ENCODE measurements around the gene MYO5B.

MYO5B gene

DNA sequence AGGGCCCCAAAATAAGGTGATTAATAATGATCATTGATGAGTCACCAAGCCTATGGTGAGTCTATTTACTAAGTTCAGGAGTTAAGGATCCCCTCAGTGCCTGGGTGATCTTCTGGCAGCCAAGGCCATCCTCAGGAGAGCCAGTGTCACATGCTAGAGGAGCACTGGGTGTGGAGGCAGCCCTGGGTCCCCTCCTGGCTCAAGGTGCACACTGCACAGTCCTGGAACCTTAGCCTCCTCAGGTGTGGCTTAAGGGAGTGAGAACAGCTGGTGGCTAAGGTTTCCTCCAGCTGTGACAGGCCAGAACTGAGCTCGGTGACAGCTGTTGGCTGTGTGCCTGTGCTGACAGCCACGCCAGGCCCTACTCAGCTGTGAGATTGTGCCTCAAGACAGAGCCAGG is 329.5 kb downstream of the MYO5B start:
- TF ChIP-seq EZH2phosphoT487 (IDR thresholded peaks at IDR 0.05; ENCODE audit: borderline replicate concordance, low read length), result no peak
- TF ChIP-seq, protein P1, sequence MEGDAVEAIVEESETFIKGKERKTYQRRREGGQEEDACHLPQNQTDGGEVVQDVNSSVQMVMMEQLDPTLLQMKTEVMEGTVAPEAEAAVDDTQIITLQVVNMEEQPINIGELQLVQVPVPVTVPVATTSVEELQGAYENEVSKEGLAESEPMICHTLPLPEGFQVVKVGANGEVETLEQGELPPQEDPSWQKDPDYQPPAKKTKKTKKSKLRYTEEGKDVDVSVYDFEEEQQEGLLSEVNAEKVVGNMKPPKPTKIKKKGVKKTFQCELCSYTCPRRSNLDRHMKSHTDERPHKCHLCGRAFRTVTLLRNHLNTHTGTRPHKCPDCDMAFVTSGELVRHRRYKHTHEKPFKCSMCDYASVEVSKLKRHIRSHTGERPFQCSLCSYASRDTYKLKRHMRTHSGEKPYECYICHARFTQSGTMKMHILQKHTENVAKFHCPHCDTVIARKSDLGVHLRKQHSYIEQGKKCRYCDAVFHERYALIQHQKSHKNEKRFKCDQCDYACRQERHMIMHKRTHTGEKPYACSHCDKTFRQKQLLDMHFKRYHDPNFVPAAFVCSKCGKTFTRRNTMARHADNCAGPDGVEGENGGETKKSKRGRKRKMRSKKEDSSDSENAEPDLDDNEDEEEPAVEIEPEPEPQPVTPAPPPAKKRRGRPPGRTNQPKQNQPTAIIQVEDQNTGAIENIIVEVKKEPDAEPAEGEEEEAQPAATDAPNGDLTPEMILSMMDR (IDR thresholded peaks at IDR 0.05; ENCODE audit: low read depth, low read length, poor library complexity, severe bottlenecking), result no peak
- Histone ChIP-seq H3K9me2 (replicated peaks; ENCODE audit: control insufficient read depth, low read length) (no peaks in the 10 kb centered on the region), H3K27me3 (ENCODE audit: control insufficient read depth, low read length) (peaks cover 7% of the 10 kb centered on the region; the same call in 1 of the 2 replicates), H3K4me3 (ENCODE audit: low read length) (no peak overlapping the region), H3K9me3 (ENCODE audit: control insufficient read depth, insufficient read depth, low read length) (no peaks in the 10 kb centered on the region), H3K36me3 (ENCODE audit: control insufficient read depth, low read length) (no peaks in the 10 kb centered on the region), H3K79me2 (ENCODE audit: control insufficient read depth, low read length) (no peaks in the 10 kb centered on the region), H3F3A (ENCODE audit: control insufficient read depth, insufficient read depth) (no peaks in the 10 kb centered on the region), H3K4me1 (ENCODE audit: control insufficient read depth, low read length) (no peaks in the 10 kb centered on the region), H4K20me1 (ENCODE audit: control insufficient read depth, insufficient read depth, low read depth, low read length) (no peaks in the 10 kb centered on the region), H3K27ac (ENCODE audit: low read depth, low read length) (no peak overlapping the region), H3K4me2 (ENCODE audit: low read length) (no peak overlapping the region)

DNA sequence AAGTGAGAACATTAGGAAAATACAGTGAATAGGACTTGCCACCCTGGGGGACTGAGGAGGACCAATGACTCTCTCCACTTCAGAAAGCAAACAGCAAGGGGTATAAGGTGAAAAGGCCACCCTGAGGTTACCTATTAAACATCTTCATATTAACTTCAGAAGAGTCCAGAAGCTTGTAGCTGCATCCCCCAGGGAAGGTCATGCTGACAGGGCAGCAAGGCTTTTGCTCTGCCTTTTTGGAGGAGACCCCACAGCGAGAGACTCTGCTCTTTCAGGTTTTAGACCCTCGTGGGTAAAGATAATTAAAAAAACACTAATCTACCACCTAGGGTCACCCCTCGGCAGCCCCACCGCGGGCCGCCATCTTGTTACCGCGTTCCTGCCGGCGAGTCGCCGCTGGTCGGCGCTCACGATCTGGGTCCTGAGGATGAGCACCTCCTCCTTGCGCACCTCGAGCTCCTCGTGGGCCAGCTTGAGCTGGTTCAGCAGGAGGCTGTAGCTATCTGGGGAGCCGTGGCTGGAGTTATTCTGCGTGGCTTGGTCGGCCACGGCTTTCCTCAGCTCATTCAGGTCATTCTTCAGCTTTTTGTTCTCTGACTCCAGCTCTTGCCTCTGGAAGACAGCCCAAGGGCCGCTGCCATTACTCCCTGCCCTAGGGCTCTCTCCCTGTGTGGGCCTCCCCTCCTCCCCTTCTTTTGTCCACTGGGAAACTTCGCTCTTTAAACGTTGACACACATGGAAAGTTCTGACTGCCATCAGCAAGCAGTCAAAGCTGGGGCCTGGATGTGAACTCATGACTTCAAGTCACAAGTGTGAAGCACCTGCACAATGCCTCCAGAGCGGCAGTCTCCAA is 331.0 kb downstream of the MYO5B start:
- no peaks in the 10 kb centered on the region for H3K36me3 ChIP-seq (ENCODE audit: control insufficient read depth, low read length)
- H3F3A ChIP-seq (ENCODE audit: control insufficient read depth, insufficient read depth), result no peaks in the 10 kb centered on the region
- TF ChIP-seq EZH2phosphoT487 (IDR thresholded peaks at IDR 0.05; ENCODE audit: borderline replicate concordance, low read length), result no peak
- TF ChIP-seq, protein P1 (IDR thresholded peaks at IDR 0.05; ENCODE audit: low read depth, low read length, poor library complexity, severe bottlenecking), result no peak
- no peaks in the 10 kb centered on the region for H3K9me2 ChIP-seq (replicated peaks; ENCODE audit: control insufficient read depth, low read length)
- H3K79me2 ChIP-seq (ENCODE audit: control insufficient read depth, low read length), result no peaks in the 10 kb centered on the region
- no peaks in the 10 kb centered on the region for H3K4me1 ChIP-seq (ENCODE audit: control insufficient read depth, low read length)
- no peaks in the 10 kb centered on the region for H4K20me1 ChIP-seq (ENCODE audit: control insufficient read depth, insufficient read depth, low read depth, low read length)
- H3K4me3 ChIP-seq (ENCODE audit: low read length), result no peak overlapping the region
- H3K27me3 ChIP-seq (ENCODE audit: control insufficient read depth, low read length), result no peaks in the 10 kb centered on the region
- H3K4me2 ChIP-seq (ENCODE audit: low read length), result no peak overlapping the region
- H3K9me3 ChIP-seq (ENCODE audit: control insufficient read depth, insufficient read depth, low read length), result no peaks in the 10 kb centered on the region
- no peak overlapping the region for H3K27ac ChIP-seq (ENCODE audit: low read depth, low read length)

DNA sequence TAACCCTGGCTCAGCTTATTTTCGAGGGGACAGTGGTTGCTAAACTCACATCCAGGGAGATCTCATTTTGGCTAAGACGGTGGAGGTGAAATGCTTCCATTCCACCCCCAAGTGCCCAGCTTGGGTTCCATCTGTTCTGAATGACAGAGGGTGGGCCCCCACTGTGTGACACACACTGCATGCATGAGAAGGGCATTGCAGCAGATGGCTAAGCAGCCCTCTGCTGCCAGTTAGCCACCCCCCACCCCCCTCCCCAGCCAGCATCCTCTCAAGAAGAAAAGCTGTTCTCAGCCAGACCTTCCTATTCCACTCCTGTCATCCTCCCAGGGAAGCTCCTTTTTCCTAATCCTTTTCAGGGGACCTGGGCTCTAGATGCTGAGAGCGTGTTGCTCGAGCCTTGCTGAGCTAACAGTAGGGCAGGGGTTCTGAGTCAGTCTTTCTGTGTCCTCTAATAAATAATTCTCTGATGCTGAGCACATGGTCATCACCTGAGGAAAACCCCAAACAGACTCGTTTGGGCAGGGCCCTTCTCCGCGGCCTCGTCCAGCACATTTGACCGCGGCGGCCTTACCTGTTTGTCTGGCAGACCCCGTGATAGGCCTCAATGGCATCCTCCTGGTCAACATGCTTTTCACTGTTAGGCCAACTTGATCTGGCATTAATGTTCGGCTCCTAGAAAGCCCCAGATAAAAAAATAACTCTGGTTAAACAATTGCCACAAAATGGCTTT is 332.1 kb downstream of the MYO5B start:
- Histone ChIP-seq H3K4me3 (ENCODE audit: low read length) (no peak overlapping the region), H4K20me1 (ENCODE audit: control insufficient read depth, insufficient read depth, low read depth, low read length) (no peaks in the 10 kb centered on the region), H3K27me3 (ENCODE audit: control insufficient read depth, low read length) (no peaks in the 10 kb centered on the region), H3K4me1 (ENCODE audit: control insufficient read depth, low read length) (no peaks in the 10 kb centered on the region), H3K36me3 (ENCODE audit: control insufficient read depth, low read length) (no peaks in the 10 kb centered on the region), H3K27ac (ENCODE audit: low read depth, low read length) (no peak overlapping the region), H3K4me2 (ENCODE audit: low read length) (no peak overlapping the region), H3K9me2 (replicated peaks; ENCODE audit: control insufficient read depth, low read length) (no peaks in the 10 kb centered on the region), H3F3A (ENCODE audit: control insufficient read depth, insufficient read depth) (no peaks in the 10 kb centered on the region), H3K79me2 (ENCODE audit: control insufficient read depth, low read length) (no peaks in the 10 kb centered on the region), H3K9me3 (ENCODE audit: control insufficient read depth, insufficient read depth, low read length) (no peaks in the 10 kb centered on the region)
- TF ChIP-seq, protein P1 (IDR thresholded peaks at IDR 0.05; ENCODE audit: low read depth, low read length, poor library complexity, severe bottlenecking), result no peak
- TF ChIP-seq EZH2phosphoT487 (IDR thresholded peaks at IDR 0.05; ENCODE audit: borderline replicate concordance, low read length), result no peak

Data from DOHH2 (cell line).